ENCODE measurements around the gene MMAB. TPM values are rescaled to one million over a fixed set of nuclear protein-coding genes. Genes with fewer than 3 reads are reported as not detected.

MMAB gene
- total RNA-seq, 1 donor from 2014 or later: 24.7 TPM

- Histone ChIP-seq H3K9me3 (ENCODE audit: low read depth) (no peaks in the 10 kb centered on the region), H3K27me3 (no peaks in the 10 kb centered on the region), H3K9ac (no peak overlapping the region), H3F3A (ENCODE audit: low read depth) (peaks cover 35% of the 10 kb centered on the region), H4K20me1 (ENCODE audit: low read depth) (peaks cover 20% of the 10 kb centered on the region), H3K27ac (no peak overlapping the region), H3K36me3 (no peaks in the 10 kb centered on the region), H3K4me1 (peaks cover 48% of the 10 kb centered on the region), H3K4me3 (no peak overlapping the region), H2AFZ (replicated peaks) (no peak overlapping the region), H3K4me2 (no peak overlapping the region), H3K79me2 (ENCODE audit: low read depth) (no peaks in the 10 kb centered on the region)
- peak overlapping the region; percentile 4 for H3K27ac Mint-ChIP-seq
- peaks cover 62% of the 10 kb centered on the region for H3K4me1 Mint-ChIP-seq
- peak overlapping the region; percentile 19 for H3K4me3 Mint-ChIP-seq
- TF ChIP-seq EZH2phosphoT487 (IDR thresholded peaks at IDR 0.05) (no peak), CTCF (IDR thresholded peaks at IDR 0.05) (no peak), EZH2 (IDR thresholded peaks at IDR 0.05) (no peak)
- H3K36me3 Mint-ChIP-seq: peaks cover 56% of the 10 kb centered on the region
- peaks cover 16% of the 10 kb centered on the region for H3K27me3 Mint-ChIP-seq (ENCODE audit: insufficient read depth, low read depth)
- no peak for DNase-seq (ENCODE audit: low spot score)
- no peaks in the 10 kb centered on the region for H3K9me3 Mint-ChIP-seq
These were observed 50.2 kb downstream of the MMAB start for GRCh38 chr12:109523071-109523470.

- no peak for TF ChIP-seq EZH2 (IDR thresholded peaks at IDR 0.05)
- TF ChIP-seq CTCF (IDR thresholded peaks at IDR 0.05): no peak
- no peak for TF ChIP-seq EZH2phosphoT487 (IDR thresholded peaks at IDR 0.05)
- H3K27ac Mint-ChIP-seq: peak overlapping the region; percentile 82
- no peaks in the 10 kb centered on the region for H3K27me3 ChIP-seq
These were observed 51.5 kb downstream of the MMAB start for GRCh38 chr12:109521831-109522230.

GRCh38 chr12:109519787-109520186, 53.5 kb downstream of the MMAB start:
- Histone ChIP-seq H3K4me3 (no peak overlapping the region), H3K4me2 (no peak overlapping the region), H3K4me1 (peaks cover 25% of the 10 kb centered on the region), H3K27ac (no peak overlapping the region), H4K20me1 (ENCODE audit: low read depth) (peaks cover 13% of the 10 kb centered on the region), H3K79me2 (ENCODE audit: low read depth) (no peaks in the 10 kb centered on the region), H3K9ac (no peak overlapping the region), H3K27me3 (no peaks in the 10 kb centered on the region), H2AFZ (replicated peaks) (no peak overlapping the region), H3K36me3 (no peaks in the 10 kb centered on the region), H3K9me3 (ENCODE audit: low read depth) (no peaks in the 10 kb centered on the region), H3F3A (ENCODE audit: low read depth) (peaks cover 19% of the 10 kb centered on the region)
- no peak overlapping the region for H3K27ac Mint-ChIP-seq
- TF ChIP-seq EZH2phosphoT487 (IDR thresholded peaks at IDR 0.05): no peak
- TF ChIP-seq EZH2 (IDR thresholded peaks at IDR 0.05): no peak
- no peak for TF ChIP-seq CTCF (IDR thresholded peaks at IDR 0.05)
- no peaks in the 10 kb centered on the region for H3K9me3 Mint-ChIP-seq
- peaks cover 36% of the 10 kb centered on the region for H3K4me1 Mint-ChIP-seq
- DNase-seq (ENCODE audit: low spot score): no peak
- peaks cover 52% of the 10 kb centered on the region for H3K36me3 Mint-ChIP-seq
- H3K4me3 Mint-ChIP-seq: no peak overlapping the region
- peaks cover 12% of the 10 kb centered on the region for H3K27me3 Mint-ChIP-seq (ENCODE audit: insufficient read depth, low read depth)

More at GRCh38 chr12:109521831-109522230, 51.5 kb downstream of the MMAB start:
- Histone ChIP-seq H3K79me2 (ENCODE audit: low read depth) (no peaks in the 10 kb centered on the region), H3K4me2 (no peak overlapping the region), H3K9me3 (ENCODE audit: low read depth) (no peaks in the 10 kb centered on the region), H3K36me3 (no peaks in the 10 kb centered on the region), H3K4me3 (no peak overlapping the region), H3K4me1 (peaks cover 40% of the 10 kb centered on the region), H3K27ac (no peak overlapping the region), H2AFZ (replicated peaks) (no peak overlapping the region), H3F3A (ENCODE audit: low read depth) (peaks cover 35% of the 10 kb centered on the region), H4K20me1 (ENCODE audit: low read depth) (peaks cover 20% of the 10 kb centered on the region), H3K9ac (no peak overlapping the region)
- peaks cover 52% of the 10 kb centered on the region for H3K4me1 Mint-ChIP-seq
- peaks cover 16% of the 10 kb centered on the region for H3K27me3 Mint-ChIP-seq (ENCODE audit: insufficient read depth, low read depth)
- peak overlapping the region; percentile 15 for H3K4me3 Mint-ChIP-seq
- peaks cover 56% of the 10 kb centered on the region for H3K36me3 Mint-ChIP-seq
- DNase-seq (ENCODE audit: low spot score): no peak
- no peaks in the 10 kb centered on the region for H3K9me3 Mint-ChIP-seq
